H9 (cell line): ENCODE results near the gene CCL15. TPM values are rescaled to one million over a fixed set of nuclear protein-coding genes. Genes with fewer than 3 reads are reported as not detected.

Experiments
- DNase-seq: peaks from one replicate; pipeline ENCODE4 v3.0.0-alpha.2; 2017
- H2AFZ ChIP-seq: one replicate; pipeline ENCODE4 v1.6.1; 2013; ENCODE audit warnings: mild to moderate bottlenecking, low read length, control low read depth, moderate library complexity
- H2AK5ac ChIP-seq: 2 replicates; pipeline ENCODE4 v1.6.1; 2013; ENCODE audit warnings: low read length, control low read depth, mixed read lengths; ENCODE audit not compliant: insufficient read length
- H2BK120ac ChIP-seq: one replicate; pipeline ENCODE4 v1.6.1; 2013; ENCODE audit warnings: low read depth, mild to moderate bottlenecking, low read length, control low read depth, inconsistent platforms; ENCODE audit not compliant: poor library complexity, severe bottlenecking
- H2BK12ac ChIP-seq: 2 replicates; pipeline ENCODE4 v1.6.1; 2013; ENCODE audit warnings: low read length, control low read depth, mixed read lengths, low read depth; ENCODE audit not compliant: insufficient read length
- H2BK15ac ChIP-seq: 2 replicates; pipeline ENCODE4 v1.6.1; 2013; ENCODE audit warnings: low read depth, low read length, control low read depth
- H2BK20ac ChIP-seq: one replicate; pipeline ENCODE4 v1.6.1; 2013; ENCODE audit warnings: low read depth, mild to moderate bottlenecking, low read length, control low read depth, inconsistent platforms; ENCODE audit not compliant: poor library complexity, severe bottlenecking
- H2BK5ac ChIP-seq: 2 replicates; pipeline ENCODE4 v1.6.1; 2013; ENCODE audit warnings: low read length, control low read depth, mixed read lengths; ENCODE audit not compliant: insufficient read length
- H3K14ac ChIP-seq: 2 replicates; pipeline ENCODE4 v1.6.1; 2013; ENCODE audit warnings: low read length, control low read depth; ENCODE audit not compliant: insufficient read depth
- H3K18ac ChIP-seq: 2 replicates; pipeline ENCODE4 v1.6.1; 2013; ENCODE audit warnings: low read depth, mild to moderate bottlenecking, mixed read lengths, low read length, control low read depth; ENCODE audit not compliant: insufficient read length
- H3K23ac ChIP-seq: 2 replicates; pipeline ENCODE4 v1.6.1; 2013; ENCODE audit warnings: low read length, control low read depth, mixed read lengths, low read depth; ENCODE audit not compliant: insufficient read length
- H3K23me2 ChIP-seq: 2 replicates; pipeline ENCODE4 v1.6.1; 2013; ENCODE audit warnings: low read depth, mild to moderate bottlenecking, mixed read lengths, low read length, control low read depth; ENCODE audit not compliant: insufficient read length, poor library complexity, severe bottlenecking
- H3K27ac ChIP-seq: 2 replicates; pipeline ENCODE4 v1.5.1; 2013; ENCODE audit warnings: low read length, control low read depth, mixed read lengths, low read depth; ENCODE audit not compliant: insufficient read length
- H3K27me3 ChIP-seq: 2 replicates; pipeline ENCODE4 v1.6.1; 2013; ENCODE audit warnings: low read length, control low read depth, inconsistent platforms; ENCODE audit not compliant: insufficient read depth
- H3K4ac ChIP-seq: 2 replicates; pipeline ENCODE4 v1.6.1; 2013; ENCODE audit warnings: low read depth, mild to moderate bottlenecking, control low read depth, inconsistent platforms, low read length, moderate library complexity
- H3K4me1 ChIP-seq: 2 replicates; pipeline ENCODE4 v1.6.1; 2013; ENCODE audit warnings: low read length, control low read depth, inconsistent platforms; ENCODE audit not compliant: insufficient read depth
- H3K4me2 ChIP-seq: 2 replicates; pipeline ENCODE4 v1.6.1; 2013; ENCODE audit warnings: low read length, control low read depth, mixed read lengths; ENCODE audit not compliant: insufficient read length, insufficient read depth
- H3K56ac ChIP-seq: 2 replicates; pipeline ENCODE4 v1.6.1; 2013; ENCODE audit warnings: low read depth, mild to moderate bottlenecking, mixed read lengths, low read length, control low read depth; ENCODE audit not compliant: insufficient read length
- H3K79me1 ChIP-seq: 2 replicates; pipeline ENCODE4 v1.6.1; 2013; ENCODE audit warnings: low read depth, mild to moderate bottlenecking, moderate library complexity, low read length, control low read depth, inconsistent platforms; ENCODE audit not compliant: insufficient read depth, poor library complexity, severe bottlenecking
- H3K79me2 ChIP-seq: 2 replicates; pipeline ENCODE4 v1.6.1; 2013; ENCODE audit warnings: low read length, control low read depth, inconsistent platforms; ENCODE audit not compliant: insufficient read depth
- H3K9ac ChIP-seq: 2 replicates; pipeline ENCODE4 v1.6.1; 2013; ENCODE audit warnings: low read length, control low read depth, mixed read lengths; ENCODE audit not compliant: insufficient read length; ENCODE audit errors: extremely low read depth
- H3K9me3 ChIP-seq: one replicate; pipeline ENCODE4 v1.6.1; 2013; ENCODE audit warnings: low read depth, low read length, inconsistent platforms; ENCODE audit not compliant: control insufficient read depth
- H3T11ph ChIP-seq: one replicate; pipeline ENCODE4 v1.6.1; 2013; ENCODE audit warnings: mild to moderate bottlenecking, low read length, control low read depth, inconsistent platforms
- H4K20me1 ChIP-seq: one replicate; pipeline ENCODE4 v1.6.1; 2013; ENCODE audit not compliant: control insufficient read depth, insufficient read length, insufficient read depth
- H4K5ac ChIP-seq: 2 replicates; pipeline ENCODE4 v1.6.1; 2013; ENCODE audit warnings: low read depth, mild to moderate bottlenecking, mixed read lengths, low read length, control low read depth; ENCODE audit not compliant: insufficient read length
- H4K8ac ChIP-seq: replicated peaks from 2 replicates; pipeline ENCODE4 v1.6.1; 2013; ENCODE audit warnings: low read length, control low read depth, mixed read lengths, low read depth; ENCODE audit not compliant: insufficient read length
- H4K91ac ChIP-seq: 2 replicates; pipeline ENCODE4 v1.6.1; 2013; ENCODE audit warnings: low read depth, mild to moderate bottlenecking, moderate library complexity, mixed read lengths, low read length, control low read depth; ENCODE audit not compliant: insufficient read length
- H3K27ac Mint-ChIP-seq, 3 experiments: 2 replicates in 2 of 3; 3 replicates in 1 of 3; pipeline ENCODE4 v1.8.0; 2020 to 2021; ENCODE audit warnings: mixed read lengths in 3 of 3, mild to moderate bottlenecking in 1 of 3, moderate library complexity in 1 of 3
- H3K27me3 Mint-ChIP-seq: 2 replicates; pipeline ENCODE4 v1.8.0; 2021; ENCODE audit warnings: low read depth, mild to moderate bottlenecking, moderate library complexity, mixed read lengths
- H3K36me3 Mint-ChIP-seq, 3 experiments: 2 replicates in 2 of 3; 3 replicates in 1 of 3; pipeline ENCODE4 v1.8.0; 2020 to 2021; ENCODE audit warnings: low read depth in 3 of 3, mixed read lengths in 3 of 3; ENCODE audit not compliant: insufficient read depth in 1 of 3
- H3K4me1 Mint-ChIP-seq, 2 experiments: 2 replicates each; pipeline ENCODE4 v1.8.0; 2020; ENCODE audit warnings: mixed read lengths in 2 of 2
- H3K4me3 Mint-ChIP-seq, 2 experiments: 2 replicates in 1 of 2; 3 replicates in 1 of 2; pipeline ENCODE4 v1.8.0; 2020 to 2021; ENCODE audit warnings: mild to moderate bottlenecking in 2 of 2, mixed read lengths in 2 of 2, moderate library complexity in 1 of 2
- H3K9me3 Mint-ChIP-seq, 2 experiments: 2 replicates in 1 of 2; 3 replicates in 1 of 2; pipeline ENCODE4 v1.8.0; 2020; ENCODE audit warnings: mild to moderate bottlenecking in 2 of 2, mixed read lengths in 2 of 2, moderate library complexity in 1 of 2
- WGBS: extraction: QIAGEN DNeasy Blood & Tissue Kit; methylation state at CpG from one replicate; pipeline ENCODE4 v1.1.7; 2013; ENCODE audit warnings: missing lambda C conversion rate, low lambda C conversion rate, mixed read lengths; ENCODE audit not compliant: insufficient read length; ENCODE audit errors: extremely low coverage; 5-methylcytosine and 5-hydroxymethylcytosine counted together
- total RNA-seq: library from RNA; stranded (reverse); gene quantifications from 2 replicates; pipeline ENCODE4 v1.2.1, GENCODE V29; 2021
- TF ChIP-seq, protein P1 (sequence below): fragments of 200-600 bp; sonication (generic); conservative IDR thresholded peaks from 3 replicates; pipeline ENCODE4 v1.8.0; 2021; ENCODE audit warnings: antibody characterized with exemption, mild to moderate bottlenecking

Gene CCL15
- total RNA-seq, 1 experiment from 2014 or later: not detected

DNA sequence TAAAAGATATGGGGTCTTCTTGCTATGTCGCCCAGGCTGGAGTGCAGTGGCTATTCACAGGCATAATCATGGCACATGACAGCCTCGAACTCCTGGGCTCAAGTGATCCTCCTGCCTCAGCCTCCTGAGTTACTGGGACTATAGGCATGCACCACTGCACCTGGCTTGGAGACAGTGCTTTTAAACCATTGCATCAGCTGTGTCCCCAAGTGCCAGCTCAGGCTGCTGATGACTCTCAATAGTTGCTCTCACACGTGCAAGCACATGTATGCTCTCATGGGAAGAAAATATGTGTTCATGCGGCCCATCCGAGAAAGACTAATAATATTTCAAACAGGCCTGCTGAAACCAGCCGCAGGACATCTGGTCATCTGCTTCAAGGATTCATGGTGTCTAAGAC, 28.8 kb downstream of the CCL15 start:
- Histone ChIP-seq H3K9ac (no peak overlapping the region), H3K4me2 (no peak overlapping the region), H2AK5ac (no peak overlapping the region), H4K20me1 (no peaks in the 10 kb centered on the region), H3K79me1 (no peaks in the 10 kb centered on the region), H4K91ac (no peak overlapping the region), H3K18ac (no peak overlapping the region), H3K79me2 (no peaks in the 10 kb centered on the region), H3K27ac (no peak overlapping the region), H3K4me1 (no peaks in the 10 kb centered on the region), H3K27me3 (no peaks in the 10 kb centered on the region), H3K23me2 (no peaks in the 10 kb centered on the region), H3T11ph (no peak overlapping the region), H2AFZ (no peak overlapping the region), H3K4ac (no peak overlapping the region), H3K14ac (no peak overlapping the region), H4K8ac (no peak overlapping the region), H2BK20ac (no peak overlapping the region), H2BK15ac (no peak overlapping the region), H2BK120ac (no peak overlapping the region), H3K23ac (no peak overlapping the region), H3K9me3 (no peaks in the 10 kb centered on the region), H2BK5ac (no peak overlapping the region), H3K56ac (no peak overlapping the region), H4K5ac (no peak overlapping the region), H2BK12ac (no peak overlapping the region)
- Mint-ChIP-seq H3K27me3 (0 out of 2 replicates have a peak, but pooled peaks cover 1% of the 10 kb centered on the region), H3K9me3 (no peaks in the 10 kb centered on the region), H3K4me3 (no peak overlapping the region), H3K36me3 (no peaks in the 10 kb centered on the region), H3K4me1 (peaks cover 5 to 11% of the 10 kb centered on the region in 2 experiments; a peak in 3 of 4 replicates), H3K27ac (no peak overlapping the region)
- WGBS: no CpG with 5 or more reads among the region's 6 CpGs
- TF ChIP-seq, protein P1, sequence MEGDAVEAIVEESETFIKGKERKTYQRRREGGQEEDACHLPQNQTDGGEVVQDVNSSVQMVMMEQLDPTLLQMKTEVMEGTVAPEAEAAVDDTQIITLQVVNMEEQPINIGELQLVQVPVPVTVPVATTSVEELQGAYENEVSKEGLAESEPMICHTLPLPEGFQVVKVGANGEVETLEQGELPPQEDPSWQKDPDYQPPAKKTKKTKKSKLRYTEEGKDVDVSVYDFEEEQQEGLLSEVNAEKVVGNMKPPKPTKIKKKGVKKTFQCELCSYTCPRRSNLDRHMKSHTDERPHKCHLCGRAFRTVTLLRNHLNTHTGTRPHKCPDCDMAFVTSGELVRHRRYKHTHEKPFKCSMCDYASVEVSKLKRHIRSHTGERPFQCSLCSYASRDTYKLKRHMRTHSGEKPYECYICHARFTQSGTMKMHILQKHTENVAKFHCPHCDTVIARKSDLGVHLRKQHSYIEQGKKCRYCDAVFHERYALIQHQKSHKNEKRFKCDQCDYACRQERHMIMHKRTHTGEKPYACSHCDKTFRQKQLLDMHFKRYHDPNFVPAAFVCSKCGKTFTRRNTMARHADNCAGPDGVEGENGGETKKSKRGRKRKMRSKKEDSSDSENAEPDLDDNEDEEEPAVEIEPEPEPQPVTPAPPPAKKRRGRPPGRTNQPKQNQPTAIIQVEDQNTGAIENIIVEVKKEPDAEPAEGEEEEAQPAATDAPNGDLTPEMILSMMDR: no peak
- no peak for DNase-seq
